K562 (cell line): ENCODE measurements around the gene CLTC. TPM values are rescaled to one million over a fixed set of nuclear protein-coding genes. Genes with fewer than 3 reads are reported as not detected.
A peak's percentile ranks its signal among the peaks of the same experiment; 100 is the strongest.

Experiments used
- ARHGAP35 ChIP-seq: fragments of 450-650 bp; IDR thresholded peaks from 2 replicates; pipeline ENCODE4 v1.6.1; 2018; ENCODE audit not compliant: partially characterized antibody
- ATF2 ChIP-seq: sonication (generic); formaldehyde crosslinking; IDR thresholded peaks from 2 replicates; pipeline ENCODE4 v1.8.1; 2022; ENCODE audit warnings: missing genetic modification reagents
- ATF4 ChIP-seq: fragments of 450-650 bp; formaldehyde crosslinking; IDR thresholded peaks from 2 replicates; pipeline ENCODE4 v1.4.0; 2022; ENCODE audit warnings: mild to moderate bottlenecking, moderate library complexity
- CBFA2T3 ChIP-seq: fragments of 450-650 bp; IDR thresholded peaks from 2 replicates; pipeline ENCODE4 v1.6.1; 2017
- CC2D1A ChIP-seq: fragments of 450-650 bp; IDR thresholded peaks from 2 replicates; pipeline ENCODE4 v1.6.1; 2017; ENCODE audit warnings: mild to moderate bottlenecking
- DEAF1 ChIP-seq: fragments of 450-650 bp; formaldehyde crosslinking; IDR thresholded peaks from 2 replicates; pipeline ENCODE4 v1.4.0; 2020; ENCODE audit warnings: mild to moderate bottlenecking, moderate library complexity
- E2F8 ChIP-seq: fragments of 450-650 bp; IDR thresholded peaks from 2 replicates; pipeline ENCODE4 v1.7.1; 2018; ENCODE audit warnings: mild to moderate bottlenecking, low read depth; ENCODE audit not compliant: partially characterized antibody
- GTF2A2 ChIP-seq: IDR thresholded peaks from 2 replicates; pipeline ENCODE4 v1.6.1; 2016; ENCODE audit warnings: mild to moderate bottlenecking, missing genetic modification characterization, missing compliant biosample characterization
- HDAC3 ChIP-seq: fragments of 450-650 bp; IDR thresholded peaks from 2 replicates; pipeline ENCODE4 v1.6.1; 2018; ENCODE audit warnings: borderline replicate concordance, mild to moderate bottlenecking, moderate library complexity; ENCODE audit not compliant: partially characterized antibody
- HES1 ChIP-seq: fragments of 450-650 bp; IDR thresholded peaks from 2 replicates; pipeline ENCODE4 v1.6.1; 2016; ENCODE audit warnings: low read depth, mild to moderate bottlenecking, moderate library complexity
- HNRNPL ChIP-seq: fragments of 200-400 bp; formaldehyde crosslinking; IDR thresholded peaks from 2 replicates; pipeline ENCODE4 v1.6.1; 2017; ENCODE audit warnings: low read depth, mild to moderate bottlenecking, low read length
- MEF2D ChIP-seq: conservative IDR thresholded peaks from 2 replicates; pipeline ENCODE4 v1.6.1; 2016; ENCODE audit warnings: low read depth, missing genetic modification characterization, missing compliant biosample characterization
- NFIC ChIP-seq: fragments of 450-650 bp; IDR thresholded peaks from 2 replicates; pipeline ENCODE4 v1.6.1; 2017; ENCODE audit warnings: mild to moderate bottlenecking, inconsistent platforms
- NR2C2 ChIP-seq, 2 experiments: fragments of 200-800 bp in 1 of 2; sonication (Bioruptor generic) in 1 of 2; sonication (generic) in 1 of 2; formaldehyde crosslinking in 1 of 2; IDR thresholded peaks; 2 replicates each; pipeline versions ENCODE4 v1.6.1 to v1.8.0; 2016 to 2022; ENCODE audit warnings: mild to moderate bottlenecking in 1 of 2, missing compliant biosample characterization in 1 of 2, missing genetic modification characterization in 1 of 2, missing genetic modification reagents in 1 of 2
- PURB ChIP-seq: sonication (generic); formaldehyde crosslinking; IDR thresholded peaks from 2 replicates; pipeline ENCODE4 v1.9.0; 2021; ENCODE audit warnings: low read depth, mild to moderate bottlenecking, missing genetic modification reagents
- RBM22 ChIP-seq: fragments of 200-400 bp; formaldehyde crosslinking; IDR thresholded peaks from 2 replicates; pipeline ENCODE4 v1.6.1; 2018; ENCODE audit warnings: low read length, low read depth; ENCODE audit not compliant: poor library complexity, severe bottlenecking
- SIN3B ChIP-seq: fragments of 450-650 bp; IDR thresholded peaks from 2 replicates; pipeline ENCODE4 v1.6.1; 2017; ENCODE audit warnings: low read depth, mild to moderate bottlenecking, moderate library complexity
- ZNF24 ChIP-seq: fragments of 450-650 bp; IDR thresholded peaks from 2 replicates; pipeline ENCODE4 v1.6.1; 2016
- polyA plus RNA-seq, 8 experiments: library from polyadenylated mRNA; depleted of rRNA in 4 of 8; stranded (reverse) in 5 of 8; unstranded in 3 of 8; fragments of >200 nt; fragmentation: Nextera tagmentation in 2 of 8; fragmentation: Illumina TruSeq in 1 of 8; extraction: Ambion mirVana in 2 of 8; extraction: Trizol in 1 of 8; gene quantifications; 2 replicates each; pipeline versions ENCODE4 v1.2.1 to v1.2.3, GENCODE V29; 2011 to 2014; ENCODE audit warnings: inconsistent platforms in 1 of 8, missing spikeins in 1 of 8
- total RNA-seq, 7 experiments: library from RNA; depleted of rRNA in 6 of 7; stranded (reverse); fragments of >200 nt in 6 of 7; fragmentation: Illumina TruSeq in 2 of 7; extraction: Trizol in 2 of 7; gene quantifications; 2 replicates each; pipeline versions ENCODE4 v1.2.1 to v1.2.3, GENCODE V29; 2011 to 2021; ENCODE audit warnings: low replicate concordance in 1 of 7
- TF ChIP-seq, protein P1 (sequence below): sonication (generic); formaldehyde crosslinking; IDR thresholded peaks from 2 replicates; pipeline ENCODE4 v1.8.0; 2022; ENCODE audit warnings: mild to moderate bottlenecking, missing genetic modification reagents

Gene CLTC
- total and polyA plus RNA-seq, 9 of the 15 experiments (the other 6 are each of a cell fraction or from before 2014, with no cell fraction given), result 115 to 267 (median 174) TPM

- TF ChIP-seq HES1 (peak; percentile 47; the same call in 1 of the 2 replicates), RBM22 (peak; percentile 91), ATF2 (CRISPR knock-in tag) (no peak; the same call in 1 of the 2 replicates), ZNF24 (peak; percentile 75), GTF2A2 (tag) (peak; percentile 87), HNRNPL (no peak), MEF2D (tag) (peak; percentile 59; the same call in 1 of the 2 replicates), HDAC3 (peak; percentile 46), SIN3B (peak; percentile 40; the same call in 1 of the 2 replicates), NR2C2 (CRISPR knock-in tag; IDR thresholded peaks at IDR 0.05) (peak; percentile 72), NR2C2 (tag; IDR thresholded peaks at IDR 0.05) (peak; percentile 76), E2F8 (peak; percentile 92), ARHGAP35 (no peak), NFIC (peak; percentile 42), DEAF1 (CRISPR knock-in tag) (no peak), PURB (no peak), CBFA2T3 (peak; percentile 56), CC2D1A (peak; percentile 41; the same call in 1 of the 2 replicates), ATF4 (CRISPR knock-in tag) (no peak)
- TF ChIP-seq, protein P1, sequence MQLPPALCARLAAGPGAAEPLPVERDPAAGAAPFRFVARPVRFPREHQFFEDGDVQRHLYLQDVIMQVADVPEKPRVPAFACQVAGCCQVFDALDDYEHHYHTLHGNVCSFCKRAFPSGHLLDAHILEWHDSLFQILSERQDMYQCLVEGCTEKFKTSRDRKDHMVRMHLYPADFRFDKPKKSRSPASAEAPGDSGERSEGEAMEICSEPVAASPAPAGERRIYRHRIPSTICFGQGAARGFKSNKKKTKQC (CRISPR knock-in tag), result peak; percentile 88
Measured at GRCh38 chr17:59619298-59620063, at the start of gene CLTC (continued).
